Small intestine (tissue), 7 donors: ENCODE data around the gene RALGPS2. TPM values are rescaled to one million over a fixed set of nuclear protein-coding genes. Genes with fewer than 3 reads are reported as not detected.
"Not testable (repeated sequence)": the region's sequence is repeated elsewhere in the genome, so short reads cannot be mapped to it uniquely, and the experiment has no call there.

Source experiments
- DNase-seq, 2 donors: peaks; one replicate each; pipeline versions ENCODE4 v3.0.0 to v3.0.0-alpha.2; 2013
- FAIRE-seq: peaks from 2 replicates; lab custom pipeline; 2012; peaks lifted over from hg19 to GRCh38; lab: Jason Lieb, UNC
- H3K27ac ChIP-seq, 3 donors: one replicate each; pipeline ENCODE4 v1.5.1; 2013; ENCODE audit warnings: low read length in 2 of 3, mild to moderate bottlenecking in 2 of 3, control low read depth in 1 of 3, inconsistent platforms in 1 of 3, low read depth in 1 of 3, moderate library complexity in 1 of 3
- H3K27me3 ChIP-seq, 3 donors: one replicate each; pipeline ENCODE4 v1.6.1; 2013; ENCODE audit warnings: low read length in 3 of 3, inconsistent platforms in 1 of 3; ENCODE audit not compliant: control insufficient read depth in 3 of 3, insufficient read depth in 3 of 3
- H3K36me3 ChIP-seq, 3 donors: one replicate each; pipeline ENCODE4 v1.6.1; 2013; ENCODE audit warnings: low read length in 3 of 3, inconsistent platforms in 1 of 3, low read depth in 1 of 3, mild to moderate bottlenecking in 1 of 3, moderate library complexity in 1 of 3; ENCODE audit not compliant: control insufficient read depth in 3 of 3, insufficient read depth in 2 of 3
- H3K4me1 ChIP-seq, 3 donors: one replicate each; pipeline ENCODE4 v1.6.1; 2013; ENCODE audit warnings: low read length in 2 of 3, inconsistent platforms in 1 of 3, low read depth in 1 of 3, mild to moderate bottlenecking in 1 of 3, moderate library complexity in 1 of 3; ENCODE audit not compliant: control insufficient read depth in 3 of 3, insufficient read depth in 2 of 3
- H3K4me3 ChIP-seq, 3 donors: one replicate each; pipeline ENCODE4 v1.5.1; 2013; ENCODE audit warnings: low read length in 3 of 3, control low read depth in 1 of 3, inconsistent platforms in 1 of 3, low read depth in 1 of 3, mild to moderate bottlenecking in 1 of 3, moderate library complexity in 1 of 3
- H3K9me3 ChIP-seq, 2 donors: one replicate each; pipeline ENCODE4 v1.6.1; 2013; ENCODE audit warnings: low read depth in 1 of 2, low read length in 1 of 2; ENCODE audit not compliant: control insufficient read depth in 2 of 2, insufficient read depth in 1 of 2
- WGBS, 3 donors: extraction: QIAGEN DNeasy Blood & Tissue Kit; methylation state at CpG; one replicate each; pipeline ENCODE4 v1.1.7; 2013; 5-methylcytosine and 5-hydroxymethylcytosine counted together
- polyA plus RNA-seq, 4 donors: library from polyadenylated mRNA; stranded (reverse) in 3 of 4; unstranded in 1 of 4; fragments of 200-250 nt in 3 of 4; fragments of 120-200 nt in 1 of 4; gene quantifications; one replicate each; pipeline versions ENCODE4 v1.2.1 to v1.2.3, GENCODE V29; 2013
- donor health status: healthy with polysubstance abuse.
- donor health status: control.
- donor health status: control.
- donor health status: Bipolar disorder and iron deficiency.
- donor health status: healthy.

Gene RALGPS2
- polyA plus RNA-seq, 4 donors = 5.2 to 27.1 (median 6.8) TPM

GRCh38 chr1:178825167-178825566 is 100.1 kb downstream of the RALGPS2 start:
- H3K27me3 ChIP-seq = no peaks in the 10 kb centered on the region
- H3K27ac ChIP-seq = no peak overlapping the region
- H3K36me3 ChIP-seq = peaks cover 0 to 3% (median 2%) of the 10 kb centered on the region in 3 donors
- WGBS, 3 donors = 80 to 97% (median 84%) methylated on average over 2 of the region's 2 CpGs
- no peak overlapping the region for H3K4me3 ChIP-seq
- no peaks in the 10 kb centered on the region for H3K4me1 ChIP-seq
- H3K9me3 ChIP-seq = peaks cover 0 to 3% of the 10 kb centered on the region in 2 donors
- DNase-seq (no peak), FAIRE-seq (no peak)

GRCh38 chr1:178844436-178844835 is 119.4 kb downstream of the RALGPS2 start:
- peaks cover 0 to 3% (median 0%) of the 10 kb centered on the region in 3 donors for H3K36me3 ChIP-seq
- WGBS, 3 donors = 73 to 85% (median 77%) methylated on average over 3 of the region's 3 CpGs
- DNase-seq = no peak

GRCh38 chr1:178846306-178846705 is 121.3 kb downstream of the RALGPS2 start:
- no peak for FAIRE-seq
- DNase-seq = no peak
- no peaks in the 10 kb centered on the region for H3K27me3 ChIP-seq

More at GRCh38 chr1:178844436-178844835, 119.4 kb downstream of the RALGPS2 start:
- Histone ChIP-seq H3K4me3 (no peak overlapping the region), H3K9me3 (no peaks in the 10 kb centered on the region), H3K4me1 (no peaks in the 10 kb centered on the region), H3K27ac (no peak overlapping the region), H3K27me3 (no peaks in the 10 kb centered on the region)
- FAIRE-seq = no peak

GRCh38 chr1:178847396-178847849 is 122.4 kb downstream of the RALGPS2 start:
- no peaks in the 10 kb centered on the region for H3K4me1 ChIP-seq
- no peak overlapping the region for H3K27ac ChIP-seq
- H3K27me3 ChIP-seq = no peaks in the 10 kb centered on the region
- H3K4me3 ChIP-seq = no peak overlapping the region
- DNase-seq (peak in 1 of 2 donors; percentile 26), FAIRE-seq (no peak)
- 43 to 63% (median 53%) methylated on average over 2 of the region's 2 CpGs for WGBS, 3 donors
- peaks cover 0 to 3% (median 0%) of the 10 kb centered on the region in 3 donors for H3K36me3 ChIP-seq
- H3K9me3 ChIP-seq = no peaks in the 10 kb centered on the region

More at GRCh38 chr1:178846306-178846705, 121.3 kb downstream of the RALGPS2 start:
- Histone ChIP-seq H3K9me3 (no peaks in the 10 kb centered on the region), H3K36me3 (peaks cover 0 to 3% (median 0%) of the 10 kb centered on the region in 3 donors), H3K4me3 (no peak overlapping the region), H3K27ac (no peak overlapping the region), H3K4me1 (no peaks in the 10 kb centered on the region)

GRCh38 chr1:178847919-178848318 is 122.9 kb downstream of the RALGPS2 start:
- not testable (repeated sequence) for DNase-seq, H3K4me1 ChIP-seq, H3K27me3 ChIP-seq, FAIRE-seq, H3K9me3 ChIP-seq, H3K4me3 ChIP-seq, H3K27ac ChIP-seq, H3K36me3 ChIP-seq
- WGBS, 3 donors = 84 to 90% (median 88%) methylated on average over 1 of the region's 1 CpG

- DNase-seq (no peak), FAIRE-seq (no peak)
- WGBS, 3 donors = 82 to 92% (median 91%) methylated on average over 2 of the region's 2 CpGs
Observed at GRCh38 chr1:178849918-178850317, 124.9 kb downstream of the RALGPS2 start.

GRCh38 chr1:178857126-178857525 is 132.1 kb downstream of the RALGPS2 start:
- DNase-seq (no peak), FAIRE-seq (no peak)
- no peaks in the 10 kb centered on the region for H3K27me3 ChIP-seq
- no peaks in the 10 kb centered on the region for H3K4me1 ChIP-seq
- no peak overlapping the region for H3K4me3 ChIP-seq
- H3K27ac ChIP-seq = no peak overlapping the region
- peaks cover 0 to 2% (median 0%) of the 10 kb centered on the region in 3 donors for H3K36me3 ChIP-seq
- 94 to 99% (median 97%) methylated on average over 2 of the region's 2 CpGs for WGBS, 3 donors
- no peaks in the 10 kb centered on the region for H3K9me3 ChIP-seq

More at GRCh38 chr1:178849918-178850317, 124.9 kb downstream of the RALGPS2 start:
- no peak overlapping the region for H3K4me3 ChIP-seq
- no peaks in the 10 kb centered on the region for H3K9me3 ChIP-seq
- H3K27me3 ChIP-seq = no peaks in the 10 kb centered on the region
- H3K27ac ChIP-seq = no peak overlapping the region
- no peaks in the 10 kb centered on the region for H3K4me1 ChIP-seq
- peaks cover 0 to 3% (median 0%) of the 10 kb centered on the region in 3 donors for H3K36me3 ChIP-seq

- DNase-seq (no peak), FAIRE-seq (no peak)
- H3K4me3 ChIP-seq = no peak overlapping the region
- no peak overlapping the region for H3K27ac ChIP-seq
- no peaks in the 10 kb centered on the region for H3K9me3 ChIP-seq
- H3K4me1 ChIP-seq = peaks cover 0 to 9% (median 3%) of the 10 kb centered on the region in 3 donors
- H3K27me3 ChIP-seq = no peaks in the 10 kb centered on the region
- H3K36me3 ChIP-seq = peaks cover 0 to 2% (median 0%) of the 10 kb centered on the region in 3 donors
- 96 to 97% (median 96%) methylated on average over 3 of the region's 3 CpGs for WGBS, 3 donors
Observed at GRCh38 chr1:178862416-178862815, 137.4 kb downstream of the RALGPS2 start.

- Histone ChIP-seq H3K9me3 (no peaks in the 10 kb centered on the region), H3K4me1 (peaks cover 0 to 9% (median 3%) of the 10 kb centered on the region in 3 donors), H3K4me3 (no peak overlapping the region), H3K36me3 (peaks cover 0 to 2% (median 0%) of the 10 kb centered on the region in 3 donors), H3K27me3 (no peaks in the 10 kb centered on the region), H3K27ac (no peak overlapping the region)
- FAIRE-seq (no peak), DNase-seq (no peak)
Observed at GRCh38 chr1:178862864-178863263, 137.8 kb downstream of the RALGPS2 start.
